ENCODE results near the gene MPRIP.
"Not testable (repeated sequence)": the region's sequence is repeated elsewhere in the genome, so short reads cannot be mapped to it uniquely, and the experiment has no call there.

The MPRIP gene

GRCh38 chr17:17181666-17182597 is 139.7 kb downstream of the MPRIP start:
- Histone ChIP-seq H3K79me2 (no peaks in the 10 kb centered on the region), H2AFZ (no peak overlapping the region), H3K36me3 (ENCODE audit: control insufficient read depth, insufficient read depth, low read length) (no peaks in the 10 kb centered on the region), H3K4me2 (ENCODE audit: low read length) (no peak overlapping the region), H3K9me3 (ENCODE audit: control insufficient read depth, low read length) (no peaks in the 10 kb centered on the region), H3K4me1 (no peaks in the 10 kb centered on the region), H3K9ac (no peak overlapping the region), H3K4me3 (ENCODE audit: low read depth, low read length) (no peak overlapping the region), H3K27me3 (ENCODE audit: control insufficient read depth, insufficient read depth, low read length) (no peaks in the 10 kb centered on the region), H3K27ac (no peak overlapping the region)
- TF ChIP-seq CTCF (IDR thresholded peaks at IDR 0.05), result no peak

DNA sequence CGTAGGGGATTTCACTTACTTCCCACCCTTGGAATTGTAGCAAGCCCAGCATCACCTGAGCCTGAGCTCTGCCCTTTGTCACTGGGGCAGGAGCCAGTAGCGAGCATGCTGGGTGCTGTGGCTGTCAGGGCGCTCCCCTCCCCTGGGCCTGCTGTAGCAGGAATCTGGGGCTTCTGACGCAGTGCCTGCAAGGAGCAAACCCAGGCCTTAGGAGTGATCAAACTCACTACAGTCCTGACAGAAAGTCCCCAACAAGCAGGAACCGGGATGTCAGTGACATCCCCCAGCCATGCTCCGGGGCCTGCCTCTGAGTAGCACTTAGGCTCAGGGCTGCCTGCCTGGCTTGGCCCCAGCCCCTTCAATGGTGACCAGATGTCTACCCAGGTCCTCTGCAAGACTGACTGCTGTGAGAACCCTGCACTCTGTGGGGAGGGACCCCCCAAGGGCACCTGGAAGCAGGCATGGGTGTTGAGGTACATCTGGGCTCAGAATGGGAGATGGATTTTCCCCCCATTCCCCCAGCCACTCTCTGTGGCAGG is 140.4 kb downstream of the MPRIP start:
- Histone ChIP-seq H3K4me3 (ENCODE audit: low read depth, low read length) (no peak overlapping the region), H3K9me3 (ENCODE audit: control insufficient read depth, low read length) (no peaks in the 10 kb centered on the region), H3K79me2 (no peaks in the 10 kb centered on the region), H3K27ac (no peak overlapping the region), H2AFZ (no peak overlapping the region), H3K27me3 (ENCODE audit: control insufficient read depth, insufficient read depth, low read length) (no peaks in the 10 kb centered on the region), H3K9ac (no peak overlapping the region), H3K4me2 (ENCODE audit: low read length) (no peak overlapping the region), H3K4me1 (no peaks in the 10 kb centered on the region), H3K36me3 (ENCODE audit: control insufficient read depth, insufficient read depth, low read length) (no peaks in the 10 kb centered on the region)
- no peak for TF ChIP-seq CTCF (IDR thresholded peaks at IDR 0.05)

GRCh38 chr17:17183744-17184143 is 141.5 kb downstream of the MPRIP start:
- no peaks in the 10 kb centered on the region for H3K4me1 ChIP-seq
- H3K4me2 ChIP-seq (ENCODE audit: low read length), result no peak overlapping the region
- no peaks in the 10 kb centered on the region for H3K79me2 ChIP-seq
- H2AFZ ChIP-seq, result no peak overlapping the region
- no peak for TF ChIP-seq CTCF (IDR thresholded peaks at IDR 0.05)
- H3K27ac ChIP-seq, result no peak overlapping the region
- H3K4me3 ChIP-seq (ENCODE audit: low read depth, low read length), result no peak overlapping the region
- no peak overlapping the region for H3K9ac ChIP-seq
- no peaks in the 10 kb centered on the region for H3K9me3 ChIP-seq (ENCODE audit: control insufficient read depth, low read length)
- no peaks in the 10 kb centered on the region for H3K27me3 ChIP-seq (ENCODE audit: control insufficient read depth, insufficient read depth, low read length)
- H3K36me3 ChIP-seq (ENCODE audit: control insufficient read depth, insufficient read depth, low read length), result no peaks in the 10 kb centered on the region

- H3K27me3 ChIP-seq (ENCODE audit: control insufficient read depth, insufficient read depth, low read length), result not testable (repeated sequence)
Measured at GRCh38 chr17:17184985-17185757, 142.9 kb downstream of the MPRIP start.

GRCh38 chr17:17186051-17186450 is 143.8 kb downstream of the MPRIP start:
- Histone ChIP-seq H3K4me3 (ENCODE audit: low read depth, low read length) (no peak overlapping the region), H3K9ac (no peak overlapping the region), H3K27ac (no peak overlapping the region), H3K4me2 (ENCODE audit: low read length) (no peak overlapping the region), H3K9me3 (ENCODE audit: control insufficient read depth, low read length) (no peaks in the 10 kb centered on the region), H3K79me2 (no peaks in the 10 kb centered on the region), H2AFZ (no peak overlapping the region), H3K36me3 (ENCODE audit: control insufficient read depth, insufficient read depth, low read length) (no peaks in the 10 kb centered on the region), H3K4me1 (no peaks in the 10 kb centered on the region), H3K27me3 (ENCODE audit: control insufficient read depth, insufficient read depth, low read length) (no peaks in the 10 kb centered on the region)
- no peak for TF ChIP-seq CTCF (IDR thresholded peaks at IDR 0.05)

More at GRCh38 chr17:17184985-17185757, 142.9 kb downstream of the MPRIP start:
- H3K9me3 ChIP-seq (ENCODE audit: control insufficient read depth, low read length); H3K4me3 ChIP-seq (ENCODE audit: low read depth, low read length); H3K79me2 ChIP-seq; H2AFZ ChIP-seq; H3K27ac ChIP-seq; H3K4me1 ChIP-seq; H3K4me2 ChIP-seq (ENCODE audit: low read length); H3K9ac ChIP-seq; H3K36me3 ChIP-seq (ENCODE audit: control insufficient read depth, insufficient read depth, low read length): not testable (repeated sequence)
